BE2C (cell line): ENCODE data around the gene CCNI2.

Experiments used
- DNase-seq: peaks from one replicate; pipeline ENCODE4 v3.0.0-alpha.2; 2020
- H3K27me3 ChIP-seq: fragments of 250-450 bp; sonication (Bioruptor Pico); 2 replicates; pipeline ENCODE4 v1.5.1; 2020; ENCODE audit warnings: mild to moderate bottlenecking
- H3K36me3 ChIP-seq: fragments of 250-450 bp; sonication (Bioruptor Pico); 2 replicates; pipeline ENCODE4 v1.5.1; 2020; ENCODE audit warnings: mild to moderate bottlenecking
- H3K4me1 ChIP-seq: fragments of 250-450 bp; sonication (Bioruptor Pico); 2 replicates; pipeline ENCODE4 v1.5.1; 2020
- H3K4me3 ChIP-seq: 2 replicates; pipeline ENCODE4 v1.5.1; 2011; ENCODE audit warnings: low read depth, low read length
- H3K9me3 ChIP-seq: fragments of 250-450 bp; sonication (Bioruptor Pico); 2 replicates; pipeline ENCODE4 v1.5.1; 2020
- TF ChIP-seq, protein P1 (sequence below): IDR thresholded peaks from 2 replicates; pipeline ENCODE4 v1.5.1; 2012; ENCODE audit warnings: mild to moderate bottlenecking, low read depth, low read length

Gene CCNI2

DNA sequence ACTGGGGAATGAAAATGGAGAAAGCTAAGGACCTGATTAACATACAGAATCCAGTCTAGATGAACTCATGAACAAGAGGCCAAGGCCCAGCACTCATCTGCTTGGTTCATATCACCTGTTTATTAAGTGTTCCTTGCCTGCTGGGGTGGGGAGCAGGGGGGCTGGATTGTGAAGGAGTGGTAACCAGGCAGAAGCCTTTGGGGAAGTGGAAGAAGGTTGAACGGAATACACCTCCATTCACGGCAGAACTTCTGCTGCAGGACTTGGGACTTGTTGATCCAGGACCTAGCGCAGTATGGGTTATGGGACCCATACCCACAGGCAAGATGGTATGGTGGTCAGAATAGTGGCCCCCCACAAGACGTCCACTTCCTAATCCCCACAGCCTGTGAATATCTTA lies 38.6 kb downstream of the CCNI2 start:
- TF ChIP-seq, protein P1, sequence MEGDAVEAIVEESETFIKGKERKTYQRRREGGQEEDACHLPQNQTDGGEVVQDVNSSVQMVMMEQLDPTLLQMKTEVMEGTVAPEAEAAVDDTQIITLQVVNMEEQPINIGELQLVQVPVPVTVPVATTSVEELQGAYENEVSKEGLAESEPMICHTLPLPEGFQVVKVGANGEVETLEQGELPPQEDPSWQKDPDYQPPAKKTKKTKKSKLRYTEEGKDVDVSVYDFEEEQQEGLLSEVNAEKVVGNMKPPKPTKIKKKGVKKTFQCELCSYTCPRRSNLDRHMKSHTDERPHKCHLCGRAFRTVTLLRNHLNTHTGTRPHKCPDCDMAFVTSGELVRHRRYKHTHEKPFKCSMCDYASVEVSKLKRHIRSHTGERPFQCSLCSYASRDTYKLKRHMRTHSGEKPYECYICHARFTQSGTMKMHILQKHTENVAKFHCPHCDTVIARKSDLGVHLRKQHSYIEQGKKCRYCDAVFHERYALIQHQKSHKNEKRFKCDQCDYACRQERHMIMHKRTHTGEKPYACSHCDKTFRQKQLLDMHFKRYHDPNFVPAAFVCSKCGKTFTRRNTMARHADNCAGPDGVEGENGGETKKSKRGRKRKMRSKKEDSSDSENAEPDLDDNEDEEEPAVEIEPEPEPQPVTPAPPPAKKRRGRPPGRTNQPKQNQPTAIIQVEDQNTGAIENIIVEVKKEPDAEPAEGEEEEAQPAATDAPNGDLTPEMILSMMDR: no peak
- Histone ChIP-seq H3K27me3 (no peaks in the 10 kb centered on the region), H3K4me1 (peaks cover 16% of the 10 kb centered on the region)

DNA sequence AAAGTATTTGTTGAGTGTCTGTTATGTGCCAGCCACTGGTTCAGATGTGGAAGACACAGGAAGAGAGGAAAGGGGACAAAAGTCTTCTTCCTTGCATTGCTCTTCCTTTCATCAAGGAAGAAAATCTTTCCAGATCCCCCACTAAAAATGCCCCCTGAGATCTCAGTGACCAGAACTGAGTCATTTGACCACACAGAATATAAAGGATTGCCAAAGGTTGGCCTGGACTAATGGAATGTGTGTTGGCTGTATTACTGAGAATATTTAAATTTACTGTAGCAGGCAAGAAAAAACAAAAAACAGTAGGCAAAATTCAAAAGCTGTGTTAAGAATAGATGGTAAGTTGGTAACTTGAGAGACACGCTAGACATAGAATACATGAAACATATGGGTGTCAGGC lies 39.9 kb downstream of the CCNI2 start:
- H3K27me3 ChIP-seq: no peaks in the 10 kb centered on the region
- no peaks in the 10 kb centered on the region for H3K9me3 ChIP-seq
- H3K4me3 ChIP-seq: no peak overlapping the region
- no peaks in the 10 kb centered on the region for H3K36me3 ChIP-seq
- peaks cover 16% of the 10 kb centered on the region for H3K4me1 ChIP-seq
- DNase-seq: no peak
- TF ChIP-seq, protein P1: no peak

More for the DNA sequence above, 38.6 kb downstream of the CCNI2 start:
- Histone ChIP-seq H3K4me3 (no peak overlapping the region), H3K9me3 (no peaks in the 10 kb centered on the region), H3K36me3 (no peaks in the 10 kb centered on the region)
- DNase-seq: no peak

- Histone ChIP-seq H3K9me3 (no peaks in the 10 kb centered on the region), H3K36me3 (no peaks in the 10 kb centered on the region), H3K4me1 (peaks cover 16% of the 10 kb centered on the region), H3K27me3 (no peaks in the 10 kb centered on the region), H3K4me3 (no peak overlapping the region)
- TF ChIP-seq, protein P1: no peak
- DNase-seq: peak; percentile 44
Measured at GRCh38 chr5:132788508-132788907, 41.3 kb downstream of the CCNI2 start.

DNA sequence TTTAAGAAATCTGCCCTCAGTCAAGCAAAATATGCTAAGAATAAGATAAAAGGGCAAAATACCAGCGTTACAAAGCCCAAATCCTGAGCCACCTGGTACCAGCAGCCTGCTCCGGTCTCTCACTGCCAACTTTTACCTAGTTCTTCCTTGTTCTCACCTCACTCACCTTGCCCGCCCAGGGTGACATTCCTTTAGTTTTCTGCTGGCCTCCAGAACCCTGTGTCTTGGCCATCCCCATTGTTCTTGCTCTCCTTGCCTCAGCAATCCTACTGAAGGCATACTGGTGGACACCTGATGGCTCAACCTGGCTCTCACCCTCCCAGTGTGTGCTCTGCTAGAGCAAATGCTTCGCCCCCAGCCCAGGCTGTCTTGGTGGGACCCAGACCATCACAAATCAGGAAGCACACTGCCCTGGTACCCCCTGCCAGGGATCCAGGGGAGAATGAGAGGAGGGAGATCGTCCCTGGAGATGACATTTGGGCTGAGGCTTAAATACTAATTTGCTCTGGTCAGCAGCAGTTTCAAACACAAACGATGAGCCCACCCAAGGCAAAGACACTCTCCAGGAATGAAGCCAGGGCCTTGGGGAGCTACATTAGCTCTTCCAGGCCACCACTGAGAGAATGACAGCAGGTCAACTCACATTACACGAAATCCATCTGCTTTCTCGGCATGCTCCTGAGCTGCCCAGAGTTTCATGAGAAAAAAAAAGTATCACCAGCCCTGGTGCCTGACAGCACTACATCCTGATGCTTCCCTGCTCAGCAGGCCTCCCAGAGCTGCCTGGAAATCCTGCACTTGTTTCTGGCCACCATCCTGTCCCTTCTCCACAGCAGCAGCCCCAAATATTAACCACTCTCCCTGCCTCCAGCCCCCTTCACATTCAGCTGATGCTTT lies 42.0 kb downstream of the CCNI2 start:
- peaks cover 16% of the 10 kb centered on the region for H3K4me1 ChIP-seq
- no peaks in the 10 kb centered on the region for H3K9me3 ChIP-seq
- H3K4me3 ChIP-seq: no peak overlapping the region
- DNase-seq: no peak
- H3K36me3 ChIP-seq: no peaks in the 10 kb centered on the region
- H3K27me3 ChIP-seq: no peaks in the 10 kb centered on the region
- TF ChIP-seq, protein P1: no peak

- no peak overlapping the region for H3K4me3 ChIP-seq
Measured at GRCh38 chr5:132790201-132790865, 43.1 kb downstream of the CCNI2 start.

More at GRCh38 chr5:132790201-132790865, 43.1 kb downstream of the CCNI2 start:
- Histone ChIP-seq H3K9me3 (no peaks in the 10 kb centered on the region), H3K36me3 (no peaks in the 10 kb centered on the region), H3K27me3 (no peaks in the 10 kb centered on the region), H3K4me1 (peaks cover 16% of the 10 kb centered on the region)
- no peak for DNase-seq
- TF ChIP-seq, protein P1: no peak
